Neural cell (in vitro differentiated cells): Measurements from ENCODE around the gene LNX2. TPM values are rescaled to one million over a fixed set of nuclear protein-coding genes. Genes with fewer than 3 reads are reported as not detected.

Source experiments
- H2AFZ ChIP-seq: fragments of 200-600, 300-800 bp; sonication (generic), shearing (Covaris generic); 2 replicates; pipeline ENCODE4 v1.6.0; 2014; ENCODE audit warnings: low read depth, mild to moderate bottlenecking, antibody characterized with exemption, low read length, moderate library complexity
- H3F3A ChIP-seq: fragments of 200-600 bp; shearing (Covaris generic); 2 replicates; pipeline ENCODE4 v1.6.1; 2016; ENCODE audit warnings: mild to moderate bottlenecking, moderate library complexity, mixed read lengths, antibody characterized with exemption, low read length; ENCODE audit not compliant: insufficient read depth, poor library complexity, severe bottlenecking
- H3K27ac ChIP-seq: fragments of 200-600, 300-800 bp; sonication (generic), shearing (Covaris generic); 2 replicates; pipeline ENCODE4 v1.5.1; 2014; ENCODE audit warnings: mild to moderate bottlenecking, low read length, moderate library complexity
- H3K27me3 ChIP-seq: fragments of 300-800, 200-600 bp; sonication (generic), shearing (Covaris generic); 2 replicates; pipeline ENCODE4 v1.6.0; 2014; ENCODE audit warnings: mild to moderate bottlenecking, low read depth, low read length, moderate library complexity; ENCODE audit not compliant: insufficient read depth
- H3K36me3 ChIP-seq: fragments of 300-800, 200-600 bp; sonication (generic), shearing (Covaris generic); 2 replicates; pipeline ENCODE4 v1.5.1; 2014; ENCODE audit warnings: mild to moderate bottlenecking, antibody characterized with exemption, low read length, moderate library complexity; ENCODE audit not compliant: insufficient read depth
- H3K4me2 ChIP-seq: fragments of 300-800, 200-600 bp; sonication (generic), shearing (Covaris generic); 2 replicates; pipeline ENCODE4 v1.6.0; 2014; ENCODE audit warnings: mild to moderate bottlenecking, low read length
- H3K4me3 ChIP-seq: fragments of 300-800, 200-600 bp; sonication (generic), shearing (Covaris generic); 2 replicates; pipeline ENCODE4 v1.5.1; 2014; ENCODE audit warnings: mild to moderate bottlenecking, low read length, moderate library complexity
- H3K79me2 ChIP-seq: fragments of 200-600 bp; shearing (Covaris generic); replicated peaks from 2 replicates; pipeline ENCODE4 v1.6.0; 2014; ENCODE audit warnings: mild to moderate bottlenecking, low read length, moderate library complexity; ENCODE audit not compliant: insufficient read depth
- H3K9ac ChIP-seq: fragments of 300-800, 200-600 bp; sonication (generic), shearing (Covaris generic); 2 replicates; pipeline ENCODE4 v1.6.1; 2016; ENCODE audit warnings: mild to moderate bottlenecking, low read length, mixed read lengths
- H3K9me2 ChIP-seq: fragments of 200-600 bp; shearing (Covaris generic); 2 replicates; pipeline ENCODE4 v1.6.1; 2016; ENCODE audit warnings: mild to moderate bottlenecking, low read length, mixed read lengths; ENCODE audit not compliant: insufficient read depth
- H3K9me3 ChIP-seq: fragments of 200-600, 300-800 bp; sonication (generic), shearing (Covaris generic); 2 replicates; pipeline ENCODE4 v1.6.1; 2016; ENCODE audit warnings: mild to moderate bottlenecking, mixed run types, low read length, moderate library complexity, mixed read lengths
- H4K20me1 ChIP-seq: fragments of 200-600 bp; shearing (Covaris generic); 2 replicates; pipeline ENCODE4 v1.6.1; 2016; ENCODE audit warnings: mild to moderate bottlenecking, mixed run types; ENCODE audit not compliant: insufficient read depth
- CTCF ChIP-seq: fragments of 450-650 bp; IDR thresholded peaks from 2 replicates; pipeline ENCODE4 v1.5.1; 2014; ENCODE audit warnings: antibody characterized with exemption, mild to moderate bottlenecking, moderate library complexity; ENCODE audit not compliant: poor library complexity, severe bottlenecking
- EP300 ChIP-seq: fragments of 450-650 bp; conservative IDR thresholded peaks from 2 replicates; pipeline ENCODE4 v1.6.1; 2014; ENCODE audit warnings: antibody characterized with exemption, mild to moderate bottlenecking, moderate library complexity; ENCODE audit not compliant: poor library complexity, severe bottlenecking
- EZH2 ChIP-seq: fragments of 200-600, 300-800 bp; shearing (Covaris generic), sonication (generic); IDR thresholded peaks from 2 replicates; pipeline ENCODE4 v1.6.1; 2014; ENCODE audit warnings: antibody characterized with exemption, low read length, borderline replicate concordance, mild to moderate bottlenecking; ENCODE audit not compliant: insufficient read depth, poor library complexity, severe bottlenecking
- MXI1 ChIP-seq: fragments of 450-650 bp; conservative IDR thresholded peaks from 2 replicates; pipeline ENCODE4 v1.6.1; 2014; ENCODE audit warnings: antibody characterized with exemption, mild to moderate bottlenecking; ENCODE audit not compliant: poor library complexity, severe bottlenecking
- POLR2AphosphoS5 ChIP-seq: IDR thresholded peaks from 2 replicates; pipeline ENCODE4 v1.6.1; 2012
- SMC3 ChIP-seq: fragments of 450-650 bp; conservative IDR thresholded peaks from 2 replicates; pipeline ENCODE4 v1.6.1; 2014; ENCODE audit warnings: antibody characterized with exemption, mild to moderate bottlenecking, moderate library complexity; ENCODE audit not compliant: poor library complexity
- TAF1 ChIP-seq: IDR thresholded peaks from 2 replicates; pipeline ENCODE4 v1.6.1; 2012; ENCODE audit warnings: low read depth
- polyA plus RNA-seq: library from polyadenylated mRNA; depleted of rRNA; stranded (reverse); fragments of >200 nt; gene quantifications from 2 replicates; pipeline ENCODE4 v1.2.3, GENCODE V29; 2014
- TF ChIP-seq, protein P1 (sequence below): IDR thresholded peaks from 2 replicates; pipeline ENCODE4 v1.6.1; 2012; ENCODE audit warnings: borderline replicate concordance

Gene LNX2
- polyA plus RNA-seq, 1 donor from 2014 or later: 4.2 TPM

GRCh38 chr13:27636589-27637288, 16.4 kb upstream of the LNX2 start:
- no peaks in the 10 kb centered on the region for H3K27me3 ChIP-seq
- TF ChIP-seq MXI1: no peak
- TF ChIP-seq SMC3: no peak
- TF ChIP-seq POLR2AphosphoS5: no peak
- TF ChIP-seq, protein P1, sequence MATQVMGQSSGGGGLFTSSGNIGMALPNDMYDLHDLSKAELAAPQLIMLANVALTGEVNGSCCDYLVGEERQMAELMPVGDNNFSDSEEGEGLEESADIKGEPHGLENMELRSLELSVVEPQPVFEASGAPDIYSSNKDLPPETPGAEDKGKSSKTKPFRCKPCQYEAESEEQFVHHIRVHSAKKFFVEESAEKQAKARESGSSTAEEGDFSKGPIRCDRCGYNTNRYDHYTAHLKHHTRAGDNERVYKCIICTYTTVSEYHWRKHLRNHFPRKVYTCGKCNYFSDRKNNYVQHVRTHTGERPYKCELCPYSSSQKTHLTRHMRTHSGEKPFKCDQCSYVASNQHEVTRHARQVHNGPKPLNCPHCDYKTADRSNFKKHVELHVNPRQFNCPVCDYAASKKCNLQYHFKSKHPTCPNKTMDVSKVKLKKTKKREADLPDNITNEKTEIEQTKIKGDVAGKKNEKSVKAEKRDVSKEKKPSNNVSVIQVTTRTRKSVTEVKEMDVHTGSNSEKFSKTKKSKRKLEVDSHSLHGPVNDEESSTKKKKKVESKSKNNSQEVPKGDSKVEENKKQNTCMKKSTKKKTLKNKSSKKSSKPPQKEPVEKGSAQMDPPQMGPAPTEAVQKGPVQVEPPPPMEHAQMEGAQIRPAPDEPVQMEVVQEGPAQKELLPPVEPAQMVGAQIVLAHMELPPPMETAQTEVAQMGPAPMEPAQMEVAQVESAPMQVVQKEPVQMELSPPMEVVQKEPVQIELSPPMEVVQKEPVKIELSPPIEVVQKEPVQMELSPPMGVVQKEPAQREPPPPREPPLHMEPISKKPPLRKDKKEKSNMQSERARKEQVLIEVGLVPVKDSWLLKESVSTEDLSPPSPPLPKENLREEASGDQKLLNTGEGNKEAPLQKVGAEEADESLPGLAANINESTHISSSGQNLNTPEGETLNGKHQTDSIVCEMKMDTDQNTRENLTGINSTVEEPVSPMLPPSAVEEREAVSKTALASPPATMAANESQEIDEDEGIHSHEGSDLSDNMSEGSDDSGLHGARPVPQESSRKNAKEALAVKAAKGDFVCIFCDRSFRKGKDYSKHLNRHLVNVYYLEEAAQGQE: no peak
- no peak for TF ChIP-seq EP300
- no peak for TF ChIP-seq EZH2
- no peak for TF ChIP-seq TAF1
- no peaks in the 10 kb centered on the region for H4K20me1 ChIP-seq
- no peaks in the 10 kb centered on the region for H3K36me3 ChIP-seq
- no peak overlapping the region for H3K9ac ChIP-seq
- H3K9me3 ChIP-seq: no peaks in the 10 kb centered on the region
- H3K4me2 ChIP-seq: no peak overlapping the region
- H3K79me2 ChIP-seq: peaks cover 12% of the 10 kb centered on the region
- H3K4me3 ChIP-seq: no peak overlapping the region
- no peaks in the 10 kb centered on the region for H3K9me2 ChIP-seq
- no peak overlapping the region for H2AFZ ChIP-seq
- no peak overlapping the region for H3K27ac ChIP-seq
- no peaks in the 10 kb centered on the region for H3F3A ChIP-seq

DNA sequence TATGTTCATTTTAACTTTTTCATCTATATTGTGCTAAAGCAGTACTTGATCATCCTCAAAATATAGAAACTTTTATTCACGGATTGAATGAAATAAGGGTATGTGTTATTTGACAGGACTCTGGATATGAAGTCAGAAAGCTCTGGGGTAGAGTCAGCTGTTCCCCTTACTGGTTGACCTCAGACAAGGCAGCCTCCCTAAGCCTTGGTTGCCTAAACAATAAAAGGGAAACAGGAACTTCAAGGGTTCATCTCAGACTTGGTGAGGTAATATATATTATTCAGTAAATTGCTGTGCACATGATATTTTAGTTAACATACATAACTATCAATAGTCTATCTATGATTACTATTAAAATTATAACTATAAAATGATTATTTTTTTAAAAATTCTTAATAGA, 14.9 kb upstream of the LNX2 start:
- no peaks in the 10 kb centered on the region for H3K36me3 ChIP-seq
- H3K4me3 ChIP-seq: no peak overlapping the region
- H3K27me3 ChIP-seq: no peaks in the 10 kb centered on the region
- no peaks in the 10 kb centered on the region for H3K9me2 ChIP-seq
- H3K9ac ChIP-seq: no peak overlapping the region
- no peak overlapping the region for H3K27ac ChIP-seq
- H3K79me2 ChIP-seq: peaks cover 8% of the 10 kb centered on the region
- no peaks in the 10 kb centered on the region for H4K20me1 ChIP-seq
- no peaks in the 10 kb centered on the region for H3K9me3 ChIP-seq
- TF ChIP-seq SMC3 (no peak), CTCF (no peak), EP300 (no peak), POLR2AphosphoS5 (no peak), MXI1 (no peak), TAF1 (no peak)
- TF ChIP-seq, protein P1: no peak
- no peak overlapping the region for H3K4me2 ChIP-seq
- H3F3A ChIP-seq: no peaks in the 10 kb centered on the region
- H2AFZ ChIP-seq: no peak overlapping the region
